Stimulated activated CD8-positive, alpha-beta memory T cell treated with anti-CD3 and anti-CD28 coated beads, Interleukin-4, amount 100 ng/mL, for 1 hour (primary cell): ENCODE results near the gene B3GALNT1.

Experiments
- DNase-seq, 2 donors: peaks; one replicate each; pipeline ENCODE4 v3.0.0-alpha.2; 2020; ENCODE audit warnings: low read depth in 2 of 2, low spot score in 1 of 2

B3GALNT1 gene

GRCh38 chr3:161104561-161105551, at the start of gene B3GALNT1:
Gene B3GALNT1, minus strand, starts transcription at chr3:161105349. Its CDS starts 18,595 bp downstream, at chr3:161086754.
- no peak for DNase-seq

- DNase-seq = no peak
These were observed 48.3 kb upstream of the B3GALNT1 start for GRCh38 chr3:161153480-161153879.

- DNase-seq = no peak
These were observed 44.9 kb upstream of the B3GALNT1 start for GRCh38 chr3:161150001-161150525.

- no peak for DNase-seq
These were observed 44.4 kb upstream of the B3GALNT1 start for GRCh38 chr3:161149529-161149928.

- DNase-seq = no peak
These were observed 43.8 kb upstream of the B3GALNT1 start for GRCh38 chr3:161148832-161149475.

GRCh38 chr3:161142486-161142885, 37.3 kb upstream of the B3GALNT1 start:
- DNase-seq = no peak

GRCh38 chr3:161139686-161140085, 34.5 kb upstream of the B3GALNT1 start:
- DNase-seq = no peak

- DNase-seq = no peak
These were observed 32.1 kb upstream of the B3GALNT1 start for GRCh38 chr3:161137260-161137659.

- no peak for DNase-seq
These were observed 27.2 kb upstream of the B3GALNT1 start for GRCh38 chr3:161132391-161132790.

- no peak for DNase-seq
These were observed 21.3 kb upstream of the B3GALNT1 start for GRCh38 chr3:161126495-161126894.

- no peak for DNase-seq
These were observed 12.5 kb upstream of the B3GALNT1 start for GRCh38 chr3:161117646-161118045.

- DNase-seq = no peak
These were observed 3.7 kb upstream of the B3GALNT1 start for GRCh38 chr3:161108840-161109239.

GRCh38 chr3:161107311-161107710, 2.2 kb upstream of the B3GALNT1 start:
- DNase-seq = no peak

- no peak for DNase-seq
These were observed 1.3 kb downstream of the B3GALNT1 start for GRCh38 chr3:161103776-161104385.

- DNase-seq = no peak
These were observed 3.5 kb downstream of the B3GALNT1 start for GRCh38 chr3:161101609-161102008.

GRCh38 chr3:161100994-161101393, 4.2 kb downstream of the B3GALNT1 start:
- no peak for DNase-seq

- DNase-seq = no peak
These were observed 8.3 kb downstream of the B3GALNT1 start for GRCh38 chr3:161096771-161097367.

- DNase-seq = no peak
These were observed 11.3 kb downstream of the B3GALNT1 start for GRCh38 chr3:161093895-161094294.

- no peak for DNase-seq
These were observed 20.9 kb downstream of the B3GALNT1 start for GRCh38 chr3:161084277-161084676.

- no peak for DNase-seq
These were observed 22.0 kb downstream of the B3GALNT1 start for GRCh38 chr3:161083131-161083530.

GRCh38 chr3:161082063-161082462, 23.1 kb downstream of the B3GALNT1 start:
- no peak for DNase-seq
